Activated CD8-positive, alpha-beta memory T cell treated with anti-CD3 and anti-CD28 coated beads, Interleukin-2, amount 50 U/mL, for 24 hours (primary cell): Measurements from ENCODE around the gene SLC25A47.
"Not testable (repeated sequence)": the region's sequence is repeated elsewhere in the genome, so short reads cannot be mapped to it uniquely, and the experiment has no call there.

ENCODE experiments used
- DNase-seq: peaks from one replicate; pipeline ENCODE4 v3.0.0-alpha.2; 2020; ENCODE audit errors: extremely low read depth

The SLC25A47 gene, protein sequence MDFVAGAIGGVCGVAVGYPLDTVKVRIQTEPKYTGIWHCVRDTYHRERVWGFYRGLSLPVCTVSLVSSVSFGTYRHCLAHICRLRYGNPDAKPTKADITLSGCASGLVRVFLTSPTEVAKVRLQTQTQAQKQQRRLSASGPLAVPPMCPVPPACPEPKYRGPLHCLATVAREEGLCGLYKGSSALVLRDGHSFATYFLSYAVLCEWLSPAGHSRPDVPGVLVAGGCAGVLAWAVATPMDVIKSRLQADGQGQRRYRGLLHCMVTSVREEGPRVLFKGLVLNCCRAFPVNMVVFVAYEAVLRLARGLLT

DNA sequence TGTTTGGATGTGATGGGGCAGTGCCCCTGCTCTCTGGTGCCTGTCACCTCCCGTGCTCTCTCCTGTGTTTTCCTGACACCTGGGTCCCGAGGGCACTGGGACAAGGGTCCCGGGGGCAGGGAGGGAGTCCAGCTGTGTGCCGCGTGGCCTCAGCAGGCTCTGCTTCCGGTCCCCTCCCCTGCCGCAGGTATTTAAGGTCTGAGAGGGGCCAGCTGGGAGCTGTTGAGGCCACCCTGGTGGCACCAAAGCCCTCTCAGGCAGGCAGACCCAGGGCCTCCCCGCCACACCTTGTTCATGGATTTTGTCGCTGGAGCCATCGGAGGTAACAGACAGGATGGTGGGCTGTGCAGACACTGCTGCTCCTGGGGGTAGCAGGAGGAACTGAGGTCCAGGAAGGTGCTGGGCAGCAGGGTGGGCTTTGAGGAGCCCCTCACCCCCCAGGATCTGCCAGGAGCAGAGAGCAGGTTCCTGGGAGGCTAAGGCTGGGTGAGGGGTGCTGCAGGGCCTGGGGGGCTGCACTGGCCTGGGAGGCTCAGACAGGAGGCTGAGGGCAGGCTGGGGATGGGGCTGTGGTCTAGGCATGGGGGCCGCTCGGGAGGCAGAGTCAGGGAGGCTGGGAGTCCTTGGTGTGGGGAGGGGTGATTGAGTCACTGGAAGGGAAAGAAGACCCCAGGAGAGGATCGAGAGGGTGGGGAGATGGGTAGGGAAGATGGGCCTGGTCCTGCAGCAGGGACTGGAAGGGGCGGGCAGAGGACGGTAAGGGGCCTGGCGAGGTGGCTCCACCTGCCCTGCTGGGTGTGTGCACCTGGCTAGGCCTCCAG lies at the start of gene SLC25A47:
Gene SLC25A47, plus strand, starts transcription at position 219 of the 821 bp plus-strand sequence. Its CDS starts 76 bp downstream, at position 295.
- no peak for DNase-seq

DNA sequence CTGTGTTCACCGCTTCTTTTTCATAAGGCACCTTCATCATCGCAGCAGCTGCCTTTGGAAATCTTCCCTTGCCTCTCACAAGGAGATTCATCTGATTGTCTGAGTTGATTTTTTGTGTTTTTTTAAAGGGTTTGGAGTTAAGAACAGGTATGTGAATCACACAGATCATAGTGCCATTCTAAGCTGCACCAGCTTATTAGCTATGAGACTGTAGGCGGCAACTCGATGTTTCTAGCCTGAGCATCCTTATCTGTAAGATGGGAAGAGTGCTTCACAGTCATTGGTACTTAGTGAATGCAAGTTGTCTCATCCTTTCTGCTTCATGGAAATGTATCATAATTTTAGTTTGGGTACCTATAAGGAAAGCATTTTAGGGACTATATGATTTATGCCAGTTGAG lies 48.9 kb upstream of the SLC25A47 start:
- DNase-seq = no peak

DNA sequence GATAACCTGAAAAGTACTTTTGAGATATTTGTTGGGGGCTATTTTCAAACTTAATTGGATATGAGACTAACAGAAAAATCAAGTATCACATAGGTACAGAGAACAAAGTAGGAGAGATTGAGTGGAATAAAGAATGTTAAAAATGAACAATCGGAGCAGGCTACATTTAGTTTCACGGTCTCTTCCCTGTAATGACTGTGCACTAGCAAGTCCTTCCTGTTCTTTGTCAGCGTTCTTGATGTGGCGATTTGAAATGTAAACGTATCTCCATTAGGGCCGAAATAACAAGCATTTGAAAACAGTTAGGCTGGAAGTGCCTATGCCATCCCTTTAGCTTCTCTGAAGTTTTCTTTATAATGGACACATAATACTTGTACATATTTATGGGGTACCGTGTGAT lies 47.9 kb upstream of the SLC25A47 start:
- no peak for DNase-seq

DNA sequence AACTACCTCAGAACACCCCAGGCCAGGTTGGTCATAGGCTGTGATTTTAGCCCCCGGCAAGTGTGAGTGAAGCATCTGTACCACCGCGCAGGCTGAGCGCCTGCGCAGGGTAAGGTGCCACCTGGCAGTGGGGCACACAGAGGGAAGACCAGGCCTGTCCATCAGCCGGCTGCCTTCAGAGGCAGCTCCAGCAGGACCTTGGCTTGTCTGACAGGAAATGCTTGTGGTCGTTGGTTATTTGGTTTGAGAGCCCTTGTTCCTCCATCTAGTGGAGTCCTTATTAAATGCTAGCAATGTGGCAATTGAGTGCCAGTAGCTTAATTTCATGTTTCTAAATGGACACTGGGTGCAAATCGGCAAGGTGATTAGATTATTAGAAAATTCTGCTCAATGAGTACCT lies 44.4 kb upstream of the SLC25A47 start:
- DNase-seq = no peak

DNA sequence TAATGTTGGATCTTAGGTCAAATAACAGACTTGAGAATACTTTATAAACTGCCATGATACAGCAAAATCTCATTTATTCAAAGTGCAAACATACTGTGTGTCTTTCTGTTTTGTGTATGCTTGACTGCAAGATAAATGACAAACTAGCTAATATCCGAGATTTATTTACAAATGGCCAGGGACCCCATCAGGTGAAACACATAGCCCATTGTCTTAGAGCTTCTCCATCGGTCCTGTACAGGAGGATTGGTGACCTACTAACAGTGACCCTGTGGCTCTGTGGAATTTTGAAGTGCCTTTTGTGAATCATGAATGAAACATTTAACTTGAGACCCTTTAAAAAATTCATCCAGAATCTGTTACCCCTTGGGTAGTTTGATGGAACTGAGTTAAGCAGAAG lies 44.0 kb upstream of the SLC25A47 start:
- DNase-seq = no peak

DNA sequence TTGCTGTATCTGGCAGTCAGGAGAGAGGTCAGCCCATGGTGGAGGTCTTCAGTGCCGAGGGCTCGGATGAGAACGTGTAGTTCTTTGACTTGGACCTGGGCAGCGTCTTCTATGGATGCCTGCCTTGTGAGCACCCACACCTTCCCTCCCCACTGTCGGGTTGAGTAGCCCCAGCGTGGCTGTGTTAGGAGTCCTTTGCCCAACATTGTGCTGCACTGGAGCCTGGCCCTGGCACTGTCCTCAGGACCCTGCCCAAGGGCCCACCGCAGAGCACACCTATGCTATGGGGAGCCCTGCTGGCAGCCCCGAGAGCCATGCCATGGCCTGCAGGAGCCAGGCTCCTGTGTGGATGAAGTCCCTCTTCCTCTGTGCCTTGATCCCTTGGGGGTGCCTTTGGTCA lies 43.6 kb upstream of the SLC25A47 start:
- DNase-seq = no peak

DNA sequence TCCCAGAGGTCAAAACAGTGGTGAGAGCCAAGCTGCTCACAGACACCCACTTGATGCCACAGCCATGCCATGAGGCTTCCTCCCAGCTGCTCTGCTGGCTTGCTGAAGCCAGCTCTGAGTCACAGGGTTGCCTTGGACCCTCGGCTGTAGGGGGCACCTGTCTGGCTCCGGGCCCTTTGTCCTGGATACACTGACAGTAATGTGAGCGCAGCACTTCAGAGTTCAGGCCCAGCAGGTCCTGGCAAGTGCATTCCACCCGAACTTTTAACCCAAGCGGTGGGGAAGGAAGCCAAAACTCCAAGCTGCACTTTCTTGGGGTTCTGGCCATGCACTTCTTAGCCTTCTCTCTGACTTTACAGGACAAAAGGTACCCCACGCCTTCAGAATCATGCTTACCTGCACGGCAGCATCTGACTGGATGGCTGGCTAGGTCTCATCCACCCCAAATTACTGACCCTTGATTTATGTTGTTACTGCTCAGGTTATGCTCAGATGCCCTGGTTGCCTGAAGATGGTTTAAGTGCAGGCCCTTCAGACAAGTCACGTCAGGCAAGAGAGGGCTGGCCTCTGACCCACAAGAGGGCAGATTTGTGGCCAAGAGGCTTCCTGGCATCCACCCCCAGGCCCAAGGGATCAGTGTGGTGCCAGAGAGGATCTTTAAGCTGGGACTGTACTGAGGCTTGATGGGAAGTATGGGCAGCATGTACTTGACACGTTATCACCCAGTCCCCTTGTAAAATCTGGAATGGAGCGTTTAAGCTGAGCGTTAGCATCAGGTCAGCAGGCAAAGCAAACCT lies 41.7 kb upstream of the SLC25A47 start:
- no peak for DNase-seq

DNA sequence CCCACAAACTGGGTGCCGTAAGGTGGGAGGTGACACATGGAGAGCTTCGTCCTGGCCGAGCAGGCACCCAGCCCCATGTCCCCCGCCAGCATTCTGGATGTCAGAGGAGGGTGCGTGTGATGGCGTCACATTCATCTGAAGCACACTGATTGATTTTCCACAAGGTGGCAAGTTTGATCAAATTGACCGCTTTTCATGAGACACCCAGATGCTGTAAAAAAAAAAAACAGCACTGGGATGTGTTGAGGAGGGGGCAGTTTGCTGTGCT lies 41.1 kb upstream of the SLC25A47 start:
- no peak for DNase-seq

DNA sequence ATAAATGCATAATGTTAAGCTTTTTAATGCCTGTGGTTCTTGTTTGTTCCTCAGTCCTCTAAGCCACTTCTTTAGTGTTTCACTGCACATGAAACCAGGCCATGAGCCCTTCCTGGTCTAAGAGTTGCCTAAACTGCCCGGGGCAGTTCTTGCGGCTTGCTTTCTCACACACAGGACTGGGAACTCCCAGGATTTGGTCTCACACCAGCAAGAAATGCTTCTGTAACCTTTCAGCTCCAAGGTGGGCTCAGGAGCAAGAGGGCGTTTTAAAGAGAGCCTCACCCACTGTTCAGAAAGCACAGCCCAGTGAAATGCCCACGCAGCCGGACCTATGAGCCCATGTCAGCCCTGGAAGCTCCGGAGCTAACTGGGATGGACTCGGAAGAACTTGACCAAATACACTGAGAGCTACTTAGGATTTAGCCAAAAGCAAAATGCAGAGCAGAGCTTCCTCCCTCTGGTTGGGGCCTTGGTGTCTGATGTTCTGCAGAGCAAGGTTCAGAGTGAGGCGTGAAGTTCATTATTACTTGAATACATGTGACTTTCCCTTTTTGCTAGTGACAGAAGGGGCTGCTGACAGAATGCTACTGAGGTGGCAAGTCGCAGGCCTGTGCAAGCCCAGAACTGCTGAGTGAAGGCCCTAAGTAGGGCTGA lies 40.2 kb upstream of the SLC25A47 start:
- DNase-seq = no peak

DNA sequence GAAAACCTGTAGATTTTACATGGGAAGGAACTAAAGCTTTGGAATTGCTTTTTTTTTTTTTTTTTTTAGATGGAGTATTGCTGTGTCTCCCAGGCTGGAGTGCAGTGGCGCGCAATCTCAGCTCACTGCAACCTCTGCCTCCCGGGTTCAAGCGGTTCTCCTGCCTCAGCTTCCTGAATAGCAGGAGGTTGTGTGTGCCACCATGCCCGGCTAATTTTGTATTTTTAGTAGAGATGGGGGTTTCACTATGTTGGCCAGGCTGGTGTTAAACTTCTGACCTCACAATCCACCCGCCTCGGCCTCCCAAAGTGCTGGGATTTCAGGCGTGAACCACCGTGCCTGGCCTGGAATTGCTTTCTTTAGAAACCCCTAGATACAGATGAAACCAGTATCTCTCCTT lies 39.7 kb upstream of the SLC25A47 start:
- not testable (repeated sequence) for DNase-seq

DNA sequence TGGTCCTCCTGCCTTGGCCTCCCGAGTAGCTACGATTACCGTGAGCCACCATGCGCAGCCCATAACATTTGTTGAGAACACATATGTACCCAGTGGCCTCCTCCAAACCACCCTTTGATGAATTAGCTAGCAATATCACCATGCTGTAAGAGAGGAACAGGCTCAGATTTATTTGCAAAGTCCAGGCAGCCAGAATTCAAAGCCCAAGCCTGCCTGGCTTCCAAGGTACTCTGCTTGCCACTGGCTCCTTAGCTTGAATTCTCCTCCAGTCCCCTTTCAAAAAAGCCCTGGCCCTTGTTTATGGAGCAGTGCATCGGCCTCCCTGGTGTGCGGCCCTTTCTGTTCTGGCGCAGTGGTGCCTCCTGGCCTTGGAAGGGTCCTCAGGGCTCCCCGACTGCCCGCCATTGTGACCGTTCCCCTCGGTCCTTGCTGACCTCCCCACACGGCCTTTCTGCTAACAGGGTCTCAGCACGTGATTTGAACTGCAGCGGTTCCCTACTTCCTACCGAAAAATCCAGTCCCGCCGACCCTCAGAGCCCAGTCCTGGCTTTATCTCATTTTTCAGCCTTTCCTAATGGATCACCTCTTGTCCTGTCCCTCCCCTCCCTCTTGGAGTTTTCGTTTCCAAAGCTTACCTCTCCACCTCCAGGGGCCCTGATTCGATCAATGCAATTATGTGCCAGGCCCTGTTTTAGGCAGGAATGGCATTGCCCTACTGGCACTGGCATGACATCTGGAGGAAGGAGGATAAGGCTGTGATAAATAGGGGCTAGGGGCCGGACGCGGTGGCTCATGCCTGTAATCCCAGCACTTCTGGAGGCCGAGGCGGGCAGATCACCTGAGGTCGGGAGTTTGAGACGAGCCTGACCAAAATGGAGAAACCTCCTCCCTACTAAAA lies 38.9 kb upstream of the SLC25A47 start:
- DNase-seq = no peak

DNA sequence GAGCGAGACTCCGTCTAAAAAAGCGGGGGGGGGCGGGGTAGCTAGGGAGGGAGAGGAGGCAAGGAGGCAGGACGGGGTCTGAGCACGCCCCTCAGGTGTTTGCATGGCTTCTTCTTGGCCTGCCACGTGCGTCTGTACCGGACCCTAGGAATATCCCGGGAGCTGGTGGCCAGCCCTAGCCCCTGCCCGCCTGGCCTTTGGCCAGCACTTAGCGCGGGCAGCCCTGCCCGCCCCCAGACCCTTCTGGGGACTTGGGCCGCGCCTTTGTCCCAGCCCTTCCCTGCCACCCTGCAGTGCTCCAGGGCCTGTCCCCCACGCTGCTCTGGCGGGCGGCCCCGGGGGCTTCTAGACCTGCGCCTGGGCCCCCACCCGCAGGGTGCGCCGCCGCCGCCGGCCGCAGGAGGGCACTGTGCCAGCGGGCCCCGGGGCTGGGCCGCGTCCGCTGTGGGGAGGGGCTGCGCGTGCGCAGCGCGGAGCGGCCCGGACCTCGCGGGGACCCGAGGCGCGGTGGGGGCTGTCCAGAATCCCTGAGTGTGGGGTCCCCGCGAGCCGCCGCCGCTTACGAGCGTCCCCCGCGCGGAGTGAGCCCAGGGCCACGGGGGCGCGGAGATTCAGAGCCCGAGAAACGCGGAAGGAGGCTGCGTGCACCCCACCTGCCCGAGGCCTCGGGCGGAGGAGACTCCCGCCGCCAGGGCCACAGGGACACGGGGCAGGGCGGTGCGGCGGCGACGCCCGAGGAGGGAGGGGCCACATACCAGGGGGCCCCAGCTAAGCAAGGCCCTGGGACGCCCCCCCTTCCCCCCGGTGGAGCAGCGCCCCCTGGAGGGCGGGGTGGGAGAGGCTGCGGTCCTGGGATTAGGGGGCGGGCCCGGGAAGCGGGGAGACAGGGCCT lies 37.9 kb upstream of the SLC25A47 start:
- peak; percentile 32 for DNase-seq

DNA sequence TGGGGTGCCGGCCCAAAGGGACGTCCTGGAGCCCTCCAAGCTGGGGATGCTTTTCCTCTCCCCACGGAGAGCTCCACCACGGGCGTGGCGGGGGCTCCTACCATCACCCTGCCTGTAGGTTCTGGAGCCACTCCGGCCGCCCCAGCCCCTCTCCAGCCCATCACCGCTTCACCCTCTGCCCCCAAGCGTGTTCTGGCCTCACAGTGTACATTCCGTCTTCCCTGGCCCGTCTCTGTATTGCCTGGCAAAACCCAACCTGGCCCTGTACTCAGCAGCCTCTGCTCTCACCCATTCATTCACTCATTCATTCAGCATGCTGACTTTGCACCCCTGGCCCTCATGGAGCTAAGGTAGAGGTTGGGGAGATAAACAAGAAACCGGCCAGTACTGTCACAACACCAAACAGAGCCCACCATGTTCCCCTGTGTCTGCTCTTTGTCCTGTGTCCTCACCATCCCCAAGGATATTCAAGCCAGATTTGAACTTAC lies 37.2 kb upstream of the SLC25A47 start:
- no peak for DNase-seq

DNA sequence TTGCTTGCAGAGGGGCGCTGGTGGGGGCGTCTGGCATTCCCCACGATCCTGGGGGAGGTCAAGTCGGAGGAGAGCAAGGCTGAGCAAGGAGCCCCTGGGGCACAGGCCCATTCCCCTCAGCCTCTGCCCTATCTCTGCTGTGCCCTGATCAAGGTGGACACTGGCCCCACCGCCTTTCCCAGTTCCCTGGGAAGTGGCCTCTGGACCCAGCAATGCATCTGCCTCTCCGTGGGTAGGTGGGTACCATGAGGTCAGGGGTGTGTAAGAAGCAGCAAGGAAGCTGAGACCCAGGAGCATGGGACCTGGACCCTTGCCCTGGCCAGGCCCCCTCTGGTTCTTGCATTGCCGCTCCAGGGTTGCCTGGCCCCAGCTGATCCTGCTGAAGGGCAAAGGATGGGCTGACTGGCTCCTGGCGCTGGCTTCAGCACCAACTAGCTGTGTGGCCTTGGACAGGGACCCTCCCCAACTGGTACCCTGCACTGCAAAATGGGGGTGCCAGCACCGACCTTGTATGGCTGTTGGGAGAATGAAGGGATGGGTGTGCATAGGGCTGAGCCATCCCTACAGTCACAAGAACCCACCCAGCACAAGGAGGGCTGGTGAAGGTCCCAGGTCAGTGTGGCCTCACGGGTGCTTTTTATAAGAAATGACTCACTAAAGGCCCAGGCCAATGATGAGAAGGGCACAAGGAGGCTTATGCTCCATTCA lies 36.5 kb upstream of the SLC25A47 start:
- no peak for DNase-seq

DNA sequence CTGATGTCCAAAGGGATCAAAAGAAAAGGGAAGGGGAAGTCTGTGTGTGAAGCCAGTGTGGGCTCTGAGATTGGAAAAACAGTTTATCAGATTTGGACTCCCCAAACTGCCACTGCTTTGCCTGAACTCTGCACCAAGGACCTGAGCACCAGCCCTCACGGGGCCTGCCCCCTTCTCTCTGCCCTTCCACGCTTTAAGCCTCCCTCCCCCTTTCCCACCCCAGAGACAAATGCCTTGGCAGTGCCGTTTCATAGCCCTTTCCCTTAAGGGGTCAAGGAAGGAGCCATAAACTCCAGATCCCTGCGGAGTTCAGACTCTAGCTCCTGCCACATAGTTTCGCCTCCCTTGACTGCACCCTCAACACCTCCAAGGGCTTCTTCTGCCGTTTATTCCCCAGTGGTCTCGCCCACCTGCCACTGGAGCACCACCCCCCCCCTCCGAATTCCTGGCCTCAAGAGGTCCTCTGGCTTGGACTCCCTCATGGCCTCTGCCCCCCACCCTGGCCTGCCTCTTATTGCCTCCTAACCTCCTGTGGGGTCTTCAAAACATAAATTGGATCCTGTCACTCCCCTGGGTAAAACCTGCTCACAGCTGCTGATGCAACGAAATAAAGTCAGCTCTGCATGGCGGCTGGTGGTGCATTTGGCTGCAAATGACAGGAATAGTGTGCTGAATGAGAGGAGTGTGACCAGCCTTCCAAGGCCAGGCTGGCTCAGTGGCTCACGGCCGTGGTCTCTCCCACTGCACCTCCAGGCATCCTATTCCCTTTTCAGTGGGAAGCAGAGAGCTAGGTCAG lies 35.7 kb upstream of the SLC25A47 start:
- no peak for DNase-seq

DNA sequence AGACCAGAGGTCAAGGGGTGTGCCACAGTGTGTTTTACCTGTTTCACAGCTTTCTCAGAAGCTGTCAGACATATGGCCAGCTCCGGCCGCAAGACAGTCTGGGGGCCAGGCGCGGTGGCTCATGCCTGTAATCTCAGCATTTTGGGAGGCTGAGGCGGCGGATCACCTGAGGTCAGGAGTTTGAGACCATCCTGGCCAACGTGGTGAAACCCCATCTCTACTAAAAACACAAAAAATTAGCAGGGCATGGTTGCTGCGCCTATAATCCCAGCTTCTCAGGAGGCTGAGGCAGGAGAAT lies 35.2 kb upstream of the SLC25A47 start:
- DNase-seq = not testable (repeated sequence)

DNA sequence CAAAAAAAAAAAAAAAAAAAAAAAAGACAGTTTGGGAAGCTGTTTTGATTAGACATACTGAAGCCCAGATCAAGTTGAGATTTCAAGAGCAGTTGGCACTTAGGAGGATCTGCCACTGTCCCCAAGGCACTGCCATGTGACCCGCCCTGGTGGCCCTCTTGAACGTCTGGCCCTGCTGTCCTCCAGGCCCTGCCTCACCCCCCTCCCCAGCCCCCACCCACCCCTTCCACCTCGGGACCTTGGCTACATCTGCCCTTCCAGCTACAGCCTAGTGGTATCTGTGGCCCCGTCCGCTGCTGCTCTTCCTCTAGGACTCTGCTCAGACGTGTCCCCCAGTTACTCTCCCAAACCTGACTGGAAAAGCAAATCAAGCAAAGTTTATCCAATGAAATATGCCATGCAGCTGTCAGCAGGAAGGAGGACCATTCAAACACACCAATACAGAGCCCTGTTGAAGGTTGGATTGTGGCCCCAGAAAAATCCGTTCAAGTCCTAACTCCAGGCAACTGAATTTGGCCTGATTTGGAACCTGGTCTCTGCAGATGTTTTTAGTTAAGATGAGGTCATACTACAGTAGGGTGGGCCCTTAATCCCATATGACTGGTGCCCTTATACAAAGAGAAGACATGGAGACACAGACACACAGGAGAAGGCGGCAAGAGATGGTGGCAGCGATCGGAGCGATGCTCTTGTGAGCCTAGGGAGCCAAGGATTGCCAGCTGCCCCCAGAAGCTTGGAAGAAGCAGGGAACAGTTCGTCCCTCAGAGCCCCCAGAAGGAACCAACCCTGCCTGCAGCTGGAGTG lies 34.6 kb upstream of the SLC25A47 start:
- no peak for DNase-seq
